Measurements from ENCODE around the gene CD82. TPM values are rescaled to one million over a fixed set of nuclear protein-coding genes. Genes with fewer than 3 reads are reported as not detected.
A peak's percentile ranks its signal among the peaks of the same experiment; 100 is the strongest.

Gene CD82
- total RNA-seq, 1 donor from 2014 or later, result 35.5 TPM

DNA sequence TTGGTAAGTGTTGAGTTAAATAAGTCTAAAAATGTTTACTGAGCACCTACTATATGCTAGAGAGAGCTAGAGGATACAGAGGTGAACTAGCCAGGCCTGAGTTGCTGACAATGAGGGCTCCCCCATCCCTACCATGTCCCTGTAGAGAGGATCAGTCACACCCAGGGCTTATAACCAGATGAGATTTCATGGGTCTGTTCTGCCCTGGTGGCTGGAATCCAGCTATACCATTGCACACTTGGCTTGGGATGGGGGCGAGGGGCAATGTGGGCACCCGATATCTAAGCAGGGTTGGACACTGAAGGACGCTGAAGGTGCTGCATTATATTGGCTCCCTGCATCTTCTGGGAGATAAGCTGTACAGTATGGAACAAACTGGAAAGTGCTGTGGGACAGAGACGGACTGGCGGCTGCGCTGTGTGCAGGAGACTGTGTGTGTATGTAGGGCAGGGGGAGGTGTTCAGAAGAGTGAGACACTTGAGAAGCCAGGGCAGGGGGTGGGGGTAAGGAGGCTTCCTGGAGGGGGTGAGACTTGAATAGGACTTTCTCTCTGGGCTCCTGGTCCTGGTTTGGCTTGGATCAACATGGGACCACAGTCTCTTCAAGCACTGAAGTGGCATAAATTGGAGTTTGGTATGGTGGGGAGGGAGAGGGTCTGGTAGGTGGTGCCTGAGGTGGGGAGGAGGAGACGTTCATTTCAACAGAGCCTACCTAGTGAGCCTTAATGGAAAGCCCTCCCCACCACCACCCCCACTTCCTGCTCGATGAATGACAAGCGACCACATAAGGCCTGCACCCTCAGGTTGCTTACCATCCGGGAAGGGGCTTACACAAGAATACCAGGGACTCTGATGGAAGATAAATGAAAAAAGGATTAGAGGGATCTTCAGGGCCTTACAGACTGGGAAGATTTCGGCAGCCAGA is 1.8 kb downstream of the CD82 start:
- no peaks in the 10 kb centered on the region for H3K27me3 ChIP-seq (ENCODE audit: control insufficient read depth in 3 of 3, insufficient read depth in 3 of 3, low read length in 3 of 3)
- H3K36me3 ChIP-seq (ENCODE audit: control insufficient read depth in 3 of 3, insufficient read depth in 3 of 3, low read length in 3 of 3), result no peaks in the 10 kb centered on the region
- H3K4me1 ChIP-seq (ENCODE audit: control insufficient read depth in 3 of 3, insufficient read depth in 3 of 3, low read length in 3 of 3), result peaks cover 41 to 75% (median 47%) of the 10 kb centered on the region in 3 donors
- peak overlapping the region; percentile 84 for H3K27ac ChIP-seq (ENCODE audit: low read depth, low read length)
- H3K4me3 ChIP-seq (ENCODE audit: low read length in 3 of 3), result peak overlapping the region in 2 of 3 donors; percentile 19 to 31
- H3K9me3 ChIP-seq (ENCODE audit: control insufficient read depth in 3 of 3, low read length in 3 of 3), result no peaks in the 10 kb centered on the region
- H3K9ac ChIP-seq (ENCODE audit: low read depth in 1 of 3, low read length in 3 of 3), result no peak overlapping the region

DNA sequence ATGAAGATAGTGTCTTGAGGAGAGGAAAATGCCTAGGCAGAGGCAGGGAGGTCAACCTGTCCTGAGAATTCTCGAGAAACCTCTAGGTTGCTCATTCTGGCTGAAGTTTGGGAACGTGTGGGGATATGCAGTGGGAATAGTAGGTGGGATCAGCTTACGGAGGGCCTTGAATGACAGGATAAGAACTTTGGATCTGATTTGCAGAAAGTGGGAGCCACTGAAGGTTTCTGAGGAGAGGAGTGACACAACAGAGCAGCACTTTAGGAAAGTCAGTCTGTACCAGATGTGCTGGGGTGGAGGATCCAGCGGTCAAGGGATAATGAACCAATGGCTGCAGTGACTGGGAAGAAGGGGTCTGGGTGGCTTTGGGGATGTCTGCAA is 2.4 kb downstream of the CD82 start:
- peaks cover 41 to 75% (median 47%) of the 10 kb centered on the region in 3 donors for H3K4me1 ChIP-seq (ENCODE audit: control insufficient read depth in 3 of 3, insufficient read depth in 3 of 3, low read length in 3 of 3)

DNA sequence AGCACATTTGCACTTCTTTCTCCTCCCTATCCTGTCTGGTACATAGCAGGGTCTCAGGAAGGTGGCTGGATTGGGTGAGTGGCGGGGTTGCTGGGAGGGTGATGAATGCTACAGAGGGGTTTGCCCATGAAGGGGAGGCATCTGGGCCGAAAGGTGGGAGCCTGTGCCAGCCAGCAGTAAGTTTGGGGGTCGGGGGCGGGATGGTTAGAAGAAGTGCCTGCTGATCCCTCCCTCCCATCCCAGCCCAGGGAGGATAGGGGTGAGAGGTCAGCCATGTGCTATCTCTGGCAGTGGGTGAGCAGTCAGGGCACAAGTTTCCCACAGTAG is 2.8 kb downstream of the CD82 start:
- Histone ChIP-seq H3K9ac (ENCODE audit: low read depth in 1 of 3, low read length in 3 of 3) (peak overlapping the region in 1 of 3 donors; percentile 1), H3K4me3 (ENCODE audit: low read length in 3 of 3) (peak overlapping the region in 1 of 3 donors; percentile 9), H3K9me3 (ENCODE audit: control insufficient read depth in 3 of 3, low read length in 3 of 3) (no peaks in the 10 kb centered on the region), H3K4me1 (ENCODE audit: control insufficient read depth in 3 of 3, insufficient read depth in 3 of 3, low read length in 3 of 3) (peaks cover 41 to 74% (median 47%) of the 10 kb centered on the region in 3 donors), H3K27me3 (ENCODE audit: control insufficient read depth in 3 of 3, insufficient read depth in 3 of 3, low read length in 3 of 3) (no peaks in the 10 kb centered on the region), H3K27ac (ENCODE audit: low read depth, low read length) (peak overlapping the region; percentile 84), H3K36me3 (ENCODE audit: control insufficient read depth in 3 of 3, insufficient read depth in 3 of 3, low read length in 3 of 3) (no peaks in the 10 kb centered on the region)

More for the DNA sequence above, 2.4 kb downstream of the CD82 start:
- Histone ChIP-seq H3K36me3 (ENCODE audit: control insufficient read depth in 3 of 3, insufficient read depth in 3 of 3, low read length in 3 of 3) (no peaks in the 10 kb centered on the region), H3K27ac (ENCODE audit: low read depth, low read length) (peak overlapping the region; percentile 84), H3K27me3 (ENCODE audit: control insufficient read depth in 3 of 3, insufficient read depth in 3 of 3, low read length in 3 of 3) (no peaks in the 10 kb centered on the region), H3K4me3 (ENCODE audit: low read length in 3 of 3) (peak overlapping the region in 1 of 3 donors; percentile 9), H3K9ac (ENCODE audit: low read depth in 1 of 3, low read length in 3 of 3) (peak overlapping the region in 1 of 3 donors; percentile 1), H3K9me3 (ENCODE audit: control insufficient read depth in 3 of 3, low read length in 3 of 3) (no peaks in the 10 kb centered on the region)

- peak overlapping the region in 2 of 3 donors; percentile 13 to 14 for H3K4me3 ChIP-seq (ENCODE audit: low read length in 3 of 3)
- peak overlapping the region; percentile 84 for H3K27ac ChIP-seq (ENCODE audit: low read depth, low read length)
- H3K9ac ChIP-seq (ENCODE audit: low read depth in 1 of 3, low read length in 3 of 3), result peak overlapping the region in 2 of 3 donors; percentile 45 to 57
- peaks cover 43 to 74% (median 47%) of the 10 kb centered on the region in 3 donors for H3K4me1 ChIP-seq (ENCODE audit: control insufficient read depth in 3 of 3, insufficient read depth in 3 of 3, low read length in 3 of 3)
- H3K9me3 ChIP-seq (ENCODE audit: control insufficient read depth in 3 of 3, low read length in 3 of 3), result no peaks in the 10 kb centered on the region
- H3K36me3 ChIP-seq (ENCODE audit: control insufficient read depth in 3 of 3, insufficient read depth in 3 of 3, low read length in 3 of 3), result no peaks in the 10 kb centered on the region
- no peaks in the 10 kb centered on the region for H3K27me3 ChIP-seq (ENCODE audit: control insufficient read depth in 3 of 3, insufficient read depth in 3 of 3, low read length in 3 of 3)
Measured at GRCh38 chr11:44568658-44569473, 3.4 kb downstream of the CD82 start.

DNA sequence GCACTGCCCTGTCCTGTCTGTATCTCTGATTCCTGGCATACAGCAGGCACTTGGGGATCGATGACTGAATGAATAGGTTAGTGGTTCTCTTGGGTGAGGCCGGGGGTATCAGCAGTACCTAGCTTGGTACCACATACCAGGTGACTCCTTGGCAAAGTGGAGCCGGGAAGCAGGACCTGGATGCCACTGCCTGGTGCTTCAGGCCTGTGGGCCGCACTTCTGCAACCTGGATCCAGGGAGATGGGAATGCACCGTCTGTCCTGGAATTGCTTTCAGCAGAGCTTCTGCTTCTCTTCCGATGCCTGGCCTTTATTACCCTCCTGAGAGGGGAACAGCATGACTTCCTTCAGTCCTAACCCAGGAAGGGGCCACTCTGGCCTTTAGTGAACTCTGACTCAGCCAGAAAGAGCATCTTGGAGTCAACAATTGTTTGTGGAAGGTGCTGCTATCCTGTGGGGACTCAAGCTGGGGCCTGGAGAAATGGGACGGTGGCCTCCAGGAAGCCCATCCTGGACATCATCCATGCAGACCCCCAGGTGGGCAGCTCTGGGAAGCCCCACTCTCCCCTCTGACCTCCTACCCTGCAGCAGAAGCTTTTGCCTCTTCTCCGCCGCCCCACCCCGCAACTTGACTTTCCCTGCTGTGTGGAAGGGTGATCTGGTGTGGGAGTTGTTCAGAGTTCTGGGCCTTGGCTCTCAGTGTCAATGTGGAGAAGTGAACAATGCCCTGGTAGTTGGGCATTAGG is 5.1 kb downstream of the CD82 start:
- H3K4me3 ChIP-seq (ENCODE audit: low read length in 3 of 3), result no peak overlapping the region
- no peak overlapping the region for H3K9ac ChIP-seq (ENCODE audit: low read depth in 1 of 3, low read length in 3 of 3)
- H3K4me1 ChIP-seq (ENCODE audit: control insufficient read depth in 3 of 3, insufficient read depth in 3 of 3, low read length in 3 of 3), result peaks cover 33 to 77% (median 39%) of the 10 kb centered on the region in 3 donors
- H3K9me3 ChIP-seq (ENCODE audit: control insufficient read depth in 3 of 3, low read length in 3 of 3), result no peaks in the 10 kb centered on the region
- H3K27me3 ChIP-seq (ENCODE audit: control insufficient read depth in 3 of 3, insufficient read depth in 3 of 3, low read length in 3 of 3), result no peaks in the 10 kb centered on the region
- no peak overlapping the region for H3K27ac ChIP-seq (ENCODE audit: low read depth, low read length)
- no peaks in the 10 kb centered on the region for H3K36me3 ChIP-seq (ENCODE audit: control insufficient read depth in 3 of 3, insufficient read depth in 3 of 3, low read length in 3 of 3)

- H3K9ac ChIP-seq (ENCODE audit: low read depth in 1 of 3, low read length in 3 of 3), result no peak overlapping the region
- no peaks in the 10 kb centered on the region for H3K27me3 ChIP-seq (ENCODE audit: control insufficient read depth in 3 of 3, insufficient read depth in 3 of 3, low read length in 3 of 3)
- no peaks in the 10 kb centered on the region for H3K9me3 ChIP-seq (ENCODE audit: control insufficient read depth in 3 of 3, low read length in 3 of 3)
- no peak overlapping the region for H3K27ac ChIP-seq (ENCODE audit: low read depth, low read length)
- H3K4me1 ChIP-seq (ENCODE audit: control insufficient read depth in 3 of 3, insufficient read depth in 3 of 3, low read length in 3 of 3), result peaks cover 23 to 64% (median 34%) of the 10 kb centered on the region in 3 donors
- no peaks in the 10 kb centered on the region for H3K36me3 ChIP-seq (ENCODE audit: control insufficient read depth in 3 of 3, insufficient read depth in 3 of 3, low read length in 3 of 3)
- no peak overlapping the region for H3K4me3 ChIP-seq (ENCODE audit: low read length in 3 of 3)
Measured at GRCh38 chr11:44571871-44572270, 6.4 kb downstream of the CD82 start.

GRCh38 chr11:44572436-44572835 is 7.0 kb downstream of the CD82 start:
- Histone ChIP-seq H3K9ac (ENCODE audit: low read depth in 1 of 3, low read length in 3 of 3) (no peak overlapping the region), H3K27ac (ENCODE audit: low read depth, low read length) (no peak overlapping the region), H3K4me3 (ENCODE audit: low read length in 3 of 3) (no peak overlapping the region), H3K36me3 (ENCODE audit: control insufficient read depth in 3 of 3, insufficient read depth in 3 of 3, low read length in 3 of 3) (no peaks in the 10 kb centered on the region), H3K27me3 (ENCODE audit: control insufficient read depth in 3 of 3, insufficient read depth in 3 of 3, low read length in 3 of 3) (no peaks in the 10 kb centered on the region), H3K4me1 (ENCODE audit: control insufficient read depth in 3 of 3, insufficient read depth in 3 of 3, low read length in 3 of 3) (peaks cover 23 to 60% (median 35%) of the 10 kb centered on the region in 3 donors), H3K9me3 (ENCODE audit: control insufficient read depth in 3 of 3, low read length in 3 of 3) (no peaks in the 10 kb centered on the region)

- Histone ChIP-seq H3K9me3 (ENCODE audit: control insufficient read depth in 3 of 3, low read length in 3 of 3) (no peaks in the 10 kb centered on the region), H3K9ac (ENCODE audit: low read depth in 1 of 3, low read length in 3 of 3) (no peak overlapping the region), H3K27ac (ENCODE audit: low read depth, low read length) (no peak overlapping the region), H3K27me3 (ENCODE audit: control insufficient read depth in 3 of 3, insufficient read depth in 3 of 3, low read length in 3 of 3) (no peaks in the 10 kb centered on the region), H3K4me1 (ENCODE audit: control insufficient read depth in 3 of 3, insufficient read depth in 3 of 3, low read length in 3 of 3) (peaks cover 23 to 57% (median 37%) of the 10 kb centered on the region in 3 donors), H3K36me3 (ENCODE audit: control insufficient read depth in 3 of 3, insufficient read depth in 3 of 3, low read length in 3 of 3) (no peaks in the 10 kb centered on the region), H3K4me3 (ENCODE audit: low read length in 3 of 3) (no peak overlapping the region)
Measured at GRCh38 chr11:44572884-44573283, 7.4 kb downstream of the CD82 start.

- H3K4me3 ChIP-seq (ENCODE audit: low read length in 3 of 3), result no peak overlapping the region
- H3K9ac ChIP-seq (ENCODE audit: low read depth in 1 of 3, low read length in 3 of 3), result no peak overlapping the region
- no peaks in the 10 kb centered on the region for H3K9me3 ChIP-seq (ENCODE audit: control insufficient read depth in 3 of 3, low read length in 3 of 3)
- no peaks in the 10 kb centered on the region for H3K27me3 ChIP-seq (ENCODE audit: control insufficient read depth in 3 of 3, insufficient read depth in 3 of 3, low read length in 3 of 3)
- H3K27ac ChIP-seq (ENCODE audit: low read depth, low read length), result no peak overlapping the region
- peaks cover 22 to 56% (median 39%) of the 10 kb centered on the region in 3 donors for H3K4me1 ChIP-seq (ENCODE audit: control insufficient read depth in 3 of 3, insufficient read depth in 3 of 3, low read length in 3 of 3)
- H3K36me3 ChIP-seq (ENCODE audit: control insufficient read depth in 3 of 3, insufficient read depth in 3 of 3, low read length in 3 of 3), result no peaks in the 10 kb centered on the region
Measured at GRCh38 chr11:44573333-44573732, 7.9 kb downstream of the CD82 start.
